GM18517 (cell line): ENCODE measurements around the gene CTDP1.

Experiments
- ATAC-seq: cut with Tn5 transposase; IDR thresholded peaks from one replicate; pipeline ENCODE4 v1.9.1; 2021; ENCODE audit warnings: mild to moderate bottlenecking, moderate library complexity; ENCODE audit not compliant: unreplicated experiment

The CTDP1 gene

DNA sequence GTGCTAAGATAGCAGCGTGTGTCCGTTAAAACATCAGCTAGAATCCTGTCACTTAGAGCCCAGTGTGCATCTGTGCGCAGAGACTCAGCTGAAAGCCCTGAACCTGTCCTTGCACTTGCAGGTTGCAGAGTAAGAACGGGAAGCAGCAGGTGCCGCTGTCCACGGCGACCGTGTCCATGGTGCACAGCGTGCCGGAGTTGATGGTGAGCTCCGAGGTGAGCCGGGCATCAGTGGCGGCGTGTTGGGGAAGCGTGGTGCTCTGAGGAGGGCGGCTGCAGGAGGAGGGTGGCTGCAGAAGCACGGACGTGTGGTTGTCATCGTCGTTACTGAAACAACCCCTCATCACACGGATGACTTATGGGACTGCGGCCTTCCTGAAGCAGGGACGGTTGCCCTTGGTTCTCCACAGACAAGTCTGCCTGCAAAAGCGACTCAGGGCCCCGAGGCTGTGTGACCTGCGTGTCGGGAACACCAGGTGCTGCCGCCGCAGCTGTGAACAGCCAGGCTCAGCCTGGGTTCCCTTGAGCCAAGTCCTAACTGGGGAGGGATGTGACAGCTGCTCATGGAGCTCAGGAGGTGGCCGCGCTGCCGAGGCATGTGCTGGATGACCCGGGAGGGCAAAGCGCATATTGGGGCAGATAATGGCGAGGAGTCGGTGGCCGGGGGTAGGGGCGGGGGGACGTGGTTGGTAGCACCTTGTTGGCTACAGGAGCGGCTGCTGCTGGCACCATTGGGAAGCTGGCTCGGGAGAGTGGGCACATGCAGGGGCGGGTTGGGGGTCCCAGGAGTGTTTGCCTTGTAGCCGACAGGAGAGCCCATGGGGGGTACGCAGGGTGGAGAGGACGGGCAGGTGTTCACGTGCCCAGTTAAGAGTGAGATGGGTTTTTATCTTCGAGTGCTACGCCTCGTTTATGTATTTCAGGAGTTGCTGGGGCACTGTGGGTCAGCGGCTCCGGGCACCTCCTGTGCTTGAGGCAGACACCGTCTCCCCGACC, 16.6 kb downstream of the CTDP1 start:
- ATAC-seq, result no peak

DNA sequence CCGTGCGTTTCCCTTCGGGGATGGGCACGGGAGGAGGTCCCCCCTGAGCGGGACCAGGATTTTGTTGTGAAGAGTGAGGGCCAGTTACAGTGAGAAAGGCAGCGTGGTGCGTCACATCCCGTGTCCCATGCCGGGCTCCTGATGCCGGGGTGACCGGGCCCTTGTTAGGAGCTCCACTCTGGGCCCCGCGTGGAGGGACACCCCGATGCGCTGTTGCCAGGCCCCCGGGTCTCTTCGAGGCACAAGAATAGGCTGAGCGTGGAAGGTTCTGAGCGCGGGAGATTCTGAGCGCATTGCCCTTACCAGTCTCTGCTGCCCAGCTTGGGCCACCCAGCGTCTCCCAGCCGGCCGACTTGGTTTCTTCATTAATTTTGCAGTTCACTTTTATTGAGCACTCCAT, 17.6 kb downstream of the CTDP1 start:
- ATAC-seq, result no peak

DNA sequence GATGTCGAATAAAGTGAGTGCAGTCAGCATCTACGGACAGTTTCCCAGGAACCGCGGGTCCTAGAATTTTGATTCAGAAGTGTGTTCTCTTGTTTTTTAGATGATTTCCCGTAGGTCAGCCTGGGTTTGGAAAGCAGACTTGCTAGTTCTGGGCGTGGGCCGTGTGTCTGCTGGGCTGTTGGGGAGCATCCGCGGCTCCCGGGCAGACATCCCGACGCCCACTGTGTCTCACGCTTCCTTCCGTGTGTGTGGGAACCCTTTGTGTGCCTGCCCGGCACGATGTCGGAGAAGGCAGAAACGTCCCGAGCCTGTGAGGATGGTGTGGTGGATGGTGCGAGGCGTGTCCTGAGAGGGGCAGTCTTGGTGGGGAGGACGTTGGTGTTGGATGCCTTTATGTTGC, 18.4 kb downstream of the CTDP1 start:
- no peak for ATAC-seq

DNA sequence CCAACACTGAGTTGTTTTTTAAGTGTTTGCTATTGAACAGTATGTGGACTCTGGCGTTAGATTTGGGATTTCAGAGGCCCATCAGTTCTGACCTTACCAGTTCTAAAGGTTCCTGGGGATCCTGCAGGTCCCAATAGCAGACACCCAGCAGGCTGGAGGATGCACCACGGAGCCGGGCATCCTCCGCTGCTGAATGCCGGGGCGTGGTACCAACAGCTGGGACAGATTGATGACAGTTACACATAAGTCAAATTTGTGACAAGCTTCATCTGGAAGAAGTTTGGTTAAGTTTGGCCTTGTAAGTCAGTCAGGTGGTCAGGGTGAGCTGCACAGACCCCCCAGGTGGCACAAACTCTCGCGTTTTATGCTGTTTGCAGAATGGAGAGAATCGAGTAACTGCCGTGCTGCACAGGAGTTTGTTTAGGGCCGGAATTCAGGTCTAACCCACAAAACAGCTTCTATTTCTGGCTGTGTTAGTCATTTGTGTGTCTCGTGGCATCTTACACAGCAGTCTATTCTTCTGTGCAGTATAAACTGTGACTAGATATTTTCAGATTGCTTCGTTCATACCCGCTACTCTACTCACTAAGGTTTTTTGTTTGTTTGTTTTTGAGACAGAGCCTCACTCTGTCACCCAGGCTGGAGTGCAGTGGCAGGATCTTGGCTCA, 19.2 kb downstream of the CTDP1 start:
- no peak for ATAC-seq

GRCh38 chr18:79699653-79700052, 20.1 kb downstream of the CTDP1 start:
- ATAC-seq, result no peak

- no peak for ATAC-seq
Observed at GRCh38 chr18:79702906-79703305, 23.3 kb downstream of the CTDP1 start.

DNA sequence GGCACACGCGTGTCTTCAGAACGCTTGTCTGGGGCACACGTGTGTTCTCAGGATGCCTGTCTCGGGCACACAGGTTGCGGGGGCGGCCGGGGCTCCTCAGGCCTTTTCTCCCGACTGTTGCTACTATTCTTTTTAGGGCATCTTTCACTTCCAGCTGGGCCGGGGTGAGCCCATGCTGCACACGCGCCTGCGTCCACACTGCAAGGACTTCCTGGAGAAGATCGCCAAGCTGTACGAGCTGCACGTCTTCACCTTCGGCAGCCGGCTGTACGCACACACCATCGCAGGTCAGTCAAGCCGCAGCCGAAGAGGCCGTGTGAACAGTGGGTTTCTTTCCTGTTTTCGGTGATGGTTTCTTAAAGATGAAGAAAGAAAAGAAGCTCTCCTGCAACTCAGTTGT, 25.0 kb downstream of the CTDP1 start:
- ATAC-seq, result no peak

- no peak for ATAC-seq
Observed at GRCh38 chr18:79705272-79705671, 25.7 kb downstream of the CTDP1 start.

GRCh38 chr18:79706006-79706405, 26.4 kb downstream of the CTDP1 start:
- ATAC-seq, result no peak

DNA sequence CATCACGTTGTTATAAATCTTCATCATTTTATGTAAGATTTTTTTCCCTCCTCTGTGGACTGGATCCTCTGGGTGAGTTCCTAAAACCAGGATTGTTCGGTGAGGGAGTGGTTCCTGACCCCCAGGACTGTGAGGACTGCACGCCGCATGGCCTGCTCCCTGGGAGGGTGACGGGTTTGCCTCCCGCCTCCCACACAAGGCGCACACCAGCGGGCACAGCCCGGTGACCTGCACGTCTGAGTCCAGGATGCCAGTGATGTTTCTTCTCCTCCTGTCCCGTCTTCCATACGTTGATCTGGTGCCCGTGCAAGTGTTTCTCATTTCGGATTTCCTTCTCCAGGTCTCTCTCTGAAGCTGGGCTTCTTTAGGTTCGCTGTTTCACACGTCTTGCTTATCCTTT, 27.1 kb downstream of the CTDP1 start:
- no peak for ATAC-seq

DNA sequence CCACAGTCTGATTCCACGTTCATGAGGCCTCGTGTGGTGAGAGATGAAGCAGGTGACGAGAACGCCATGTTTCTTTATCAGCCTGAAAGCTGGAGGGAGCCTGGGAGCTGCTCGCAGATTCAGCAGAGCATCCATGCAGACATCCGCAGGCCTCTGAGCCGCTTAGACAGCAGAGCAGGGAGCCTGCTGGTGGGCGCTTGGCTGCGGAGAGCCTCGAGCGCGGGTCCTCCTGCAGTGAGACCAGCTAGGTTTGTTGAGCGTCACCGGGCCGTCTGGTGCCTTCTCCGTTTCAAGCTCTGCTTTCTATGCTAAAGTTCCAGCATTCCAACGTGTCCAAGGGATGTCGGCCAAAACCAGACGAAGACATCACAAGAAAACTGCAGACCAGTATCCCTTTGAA, 27.6 kb downstream of the CTDP1 start:
- ATAC-seq, result no peak

DNA sequence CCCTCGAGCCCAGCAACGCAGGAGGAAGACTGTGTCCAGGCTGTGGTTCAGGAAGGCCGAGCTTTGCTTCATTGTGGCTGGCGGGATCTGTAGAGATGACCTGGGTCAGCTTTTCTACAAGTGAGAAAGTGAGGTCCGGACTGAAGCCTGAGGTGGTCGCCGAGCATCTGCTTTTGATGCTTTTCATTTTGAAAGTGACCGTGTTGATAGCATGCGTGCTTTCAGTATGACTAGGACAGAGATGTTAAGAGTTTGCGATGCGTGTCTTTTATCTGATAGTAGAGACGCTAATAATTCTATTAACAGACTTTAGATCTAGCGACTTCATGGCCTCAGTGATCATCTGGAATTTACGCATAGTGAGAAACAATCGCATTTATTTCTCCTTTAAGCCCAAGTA, 28.1 kb downstream of the CTDP1 start:
- no peak for ATAC-seq

GRCh38 chr18:79708412-79708811, 28.8 kb downstream of the CTDP1 start:
- ATAC-seq, result no peak

DNA sequence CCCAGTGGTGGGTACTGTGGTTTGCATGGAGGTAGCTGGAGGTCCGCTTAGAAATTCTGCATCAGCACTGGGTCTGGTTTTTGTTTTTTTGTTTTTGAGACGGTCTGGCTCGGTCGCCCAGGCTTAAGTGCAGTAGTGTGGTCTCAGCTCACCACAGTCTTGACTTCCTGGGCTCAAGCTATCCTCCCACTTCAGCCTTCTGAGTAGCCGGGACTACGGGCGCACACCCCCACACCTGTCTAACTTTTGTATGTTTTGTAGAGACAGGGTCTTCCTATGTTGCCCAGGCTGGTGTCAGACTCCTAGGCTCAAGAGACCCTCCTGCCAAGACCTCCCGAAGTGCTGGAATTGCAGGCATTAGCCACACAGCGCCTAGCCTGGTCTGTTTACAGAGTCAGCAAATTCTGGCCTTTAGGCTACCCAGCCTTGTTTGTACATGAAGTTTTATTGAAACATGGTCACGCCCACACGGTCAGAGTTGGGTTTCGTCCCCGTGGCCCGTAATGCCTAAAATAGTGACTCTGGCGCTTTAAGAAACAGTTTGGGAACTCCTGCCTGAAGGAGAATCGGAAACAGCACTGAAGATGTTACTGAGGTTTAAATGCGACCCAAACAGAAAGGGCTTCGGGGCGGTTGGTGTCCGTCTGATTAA, 32.7 kb downstream of the CTDP1 start:
- ATAC-seq, result no peak

DNA sequence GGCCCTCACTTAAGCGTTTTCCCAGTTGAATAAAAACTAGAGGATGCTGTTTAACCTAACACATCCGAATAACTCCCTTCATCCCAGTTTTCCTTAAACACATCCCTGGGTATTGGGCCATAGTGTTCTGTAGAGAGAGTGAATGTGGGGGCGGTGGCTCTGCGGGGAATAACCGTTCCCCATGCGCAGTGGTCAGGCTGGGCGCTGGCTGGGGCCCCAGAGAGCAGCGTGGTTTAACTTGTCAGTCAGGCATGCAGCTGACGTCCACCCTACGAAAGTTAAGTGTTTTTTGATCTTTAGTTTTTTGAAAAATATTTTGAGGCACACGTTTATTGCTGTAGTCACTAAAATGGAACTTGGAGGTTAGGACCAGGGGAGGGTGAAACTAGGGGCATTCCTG, 33.7 kb downstream of the CTDP1 start:
- no peak for ATAC-seq

- no peak for ATAC-seq
Observed at GRCh38 chr18:79714531-79715240, 35.1 kb downstream of the CTDP1 start.

DNA sequence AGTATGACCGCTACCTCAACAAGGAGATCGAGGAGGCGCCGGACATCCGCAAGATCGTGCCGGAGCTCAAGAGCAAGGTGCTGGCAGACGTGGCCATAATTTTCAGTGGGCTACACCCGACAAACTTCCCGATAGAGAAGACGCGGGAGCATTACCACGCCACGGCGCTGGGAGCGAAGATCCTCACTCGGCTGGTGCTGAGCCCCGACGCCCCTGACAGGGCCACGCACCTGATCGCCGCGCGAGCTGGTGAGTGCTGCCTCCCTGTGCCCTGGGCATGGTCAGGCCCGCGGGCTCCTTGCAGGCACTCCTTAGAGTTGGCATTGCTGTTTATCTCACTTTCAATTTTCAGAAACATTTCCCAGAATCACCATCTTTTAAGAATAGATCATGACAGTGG, 35.7 kb downstream of the CTDP1 start:
- ATAC-seq, result no peak

GRCh38 chr18:79717059-79717458, 37.5 kb downstream of the CTDP1 start:
- ATAC-seq, result no peak

DNA sequence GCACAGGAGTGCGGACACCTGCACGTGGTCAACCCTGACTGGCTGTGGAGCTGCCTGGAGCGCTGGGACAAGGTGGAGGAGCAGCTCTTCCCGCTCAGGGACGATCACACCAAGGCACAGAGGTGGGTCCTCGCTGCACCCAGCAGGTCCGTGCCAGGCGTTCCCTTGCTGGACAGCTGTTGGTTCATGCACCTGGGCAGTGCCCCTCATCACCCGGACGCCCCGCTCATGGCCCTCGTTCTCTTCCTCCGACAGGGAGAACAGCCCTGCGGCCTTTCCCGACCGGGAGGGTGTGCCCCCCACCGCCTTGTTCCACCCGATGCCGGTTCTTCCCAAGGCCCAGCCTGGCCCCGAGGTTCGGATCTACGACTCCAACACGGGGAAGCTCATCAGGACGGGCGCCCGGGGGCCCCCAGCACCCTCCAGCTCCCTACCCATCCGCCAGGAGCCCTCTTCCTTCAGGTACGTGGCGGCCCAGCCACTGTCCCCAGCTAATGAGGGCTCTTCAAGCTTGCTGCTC, 38.0 kb downstream of the CTDP1 start:
- no peak for ATAC-seq

- ATAC-seq, result no peak
Observed at GRCh38 chr18:79718126-79718525, 38.5 kb downstream of the CTDP1 start.
